ENCODE data around the gene TTLL11.

TTLL11 gene

DNA sequence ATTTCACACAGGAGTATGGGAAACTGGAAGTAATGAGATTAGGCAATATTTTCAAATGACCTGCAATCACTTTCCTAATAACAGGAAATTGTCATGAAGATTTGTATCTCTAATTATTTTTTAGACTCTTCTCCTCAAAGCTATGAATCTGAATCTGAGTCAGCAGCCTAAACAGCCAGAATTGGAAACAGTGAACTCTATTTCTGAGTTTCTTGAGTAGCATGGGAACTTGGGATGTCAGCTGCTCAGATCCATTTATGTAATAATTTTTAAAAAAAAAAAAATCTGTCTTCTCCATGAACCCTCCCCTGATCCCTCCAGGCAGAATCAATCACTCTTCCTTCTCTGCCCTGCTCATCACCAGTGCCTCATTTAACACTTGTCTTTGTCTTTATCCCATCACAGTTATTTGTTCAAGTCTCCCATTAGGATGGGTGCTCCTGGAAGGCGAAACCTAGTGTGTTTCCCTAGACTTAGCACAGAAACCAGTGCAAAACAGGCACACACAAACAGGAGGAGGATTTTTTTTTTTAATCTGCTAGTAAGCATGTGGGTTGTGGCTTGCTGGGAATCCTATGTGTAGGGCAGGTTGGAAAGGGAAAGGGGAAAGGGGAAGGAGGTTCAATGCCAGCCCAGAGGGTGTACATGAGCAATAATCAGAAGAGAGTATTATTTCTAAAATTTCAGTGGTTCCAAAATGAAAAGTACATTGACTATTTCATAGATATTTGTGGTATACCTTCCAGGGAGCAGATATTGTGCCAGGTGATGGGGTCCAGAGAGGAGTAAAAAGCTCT, 186.8 kb downstream of the TTLL11 start:
- H3K27ac ChIP-seq, result no peak overlapping the region

DNA sequence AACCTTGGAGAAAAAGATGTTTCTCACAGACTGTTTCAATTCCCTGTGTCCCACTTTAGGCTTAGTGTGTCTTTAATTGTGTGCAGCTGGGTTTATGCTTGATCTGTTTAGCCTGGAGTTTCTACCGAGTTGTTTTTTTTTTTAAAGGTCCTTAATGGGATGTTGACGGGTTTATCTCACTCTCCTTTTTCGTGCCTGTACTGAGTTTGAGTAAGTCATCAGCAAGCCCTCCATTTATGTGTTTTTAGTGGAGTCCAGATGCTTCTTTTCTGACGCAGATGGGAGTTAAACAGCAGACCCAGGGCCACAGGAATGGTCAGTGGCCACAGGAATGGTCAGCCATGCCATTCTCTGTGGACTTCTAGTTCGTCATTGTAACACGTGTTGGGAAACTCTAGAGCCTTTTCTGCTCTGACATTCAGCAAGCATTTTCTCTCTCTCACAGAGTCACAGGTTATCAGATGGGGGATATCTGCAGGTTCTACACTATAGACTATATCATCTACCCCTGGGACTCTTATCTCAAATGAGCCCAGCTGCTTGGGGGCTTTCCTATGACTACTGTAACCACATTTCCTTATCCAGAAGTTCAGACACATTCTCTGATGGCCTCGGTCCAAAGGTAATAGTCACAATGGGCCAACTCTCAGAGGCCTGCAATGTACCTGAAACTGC, 190.5 kb downstream of the TTLL11 start:
- H3K27ac ChIP-seq, result no peak overlapping the region
- TF ChIP-seq ZFX (IDR thresholded peaks at IDR 0.05; ENCODE audit: borderline replicate concordance), result no peak
- TF ChIP-seq, protein P1, sequence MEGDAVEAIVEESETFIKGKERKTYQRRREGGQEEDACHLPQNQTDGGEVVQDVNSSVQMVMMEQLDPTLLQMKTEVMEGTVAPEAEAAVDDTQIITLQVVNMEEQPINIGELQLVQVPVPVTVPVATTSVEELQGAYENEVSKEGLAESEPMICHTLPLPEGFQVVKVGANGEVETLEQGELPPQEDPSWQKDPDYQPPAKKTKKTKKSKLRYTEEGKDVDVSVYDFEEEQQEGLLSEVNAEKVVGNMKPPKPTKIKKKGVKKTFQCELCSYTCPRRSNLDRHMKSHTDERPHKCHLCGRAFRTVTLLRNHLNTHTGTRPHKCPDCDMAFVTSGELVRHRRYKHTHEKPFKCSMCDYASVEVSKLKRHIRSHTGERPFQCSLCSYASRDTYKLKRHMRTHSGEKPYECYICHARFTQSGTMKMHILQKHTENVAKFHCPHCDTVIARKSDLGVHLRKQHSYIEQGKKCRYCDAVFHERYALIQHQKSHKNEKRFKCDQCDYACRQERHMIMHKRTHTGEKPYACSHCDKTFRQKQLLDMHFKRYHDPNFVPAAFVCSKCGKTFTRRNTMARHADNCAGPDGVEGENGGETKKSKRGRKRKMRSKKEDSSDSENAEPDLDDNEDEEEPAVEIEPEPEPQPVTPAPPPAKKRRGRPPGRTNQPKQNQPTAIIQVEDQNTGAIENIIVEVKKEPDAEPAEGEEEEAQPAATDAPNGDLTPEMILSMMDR (IDR thresholded peaks at IDR 0.05), result no peak

More for the DNA sequence above, 186.8 kb downstream of the TTLL11 start:
- TF ChIP-seq, protein P1 (IDR thresholded peaks at IDR 0.05), result no peak
- TF ChIP-seq ZFX (IDR thresholded peaks at IDR 0.05; ENCODE audit: borderline replicate concordance), result no peak

DNA sequence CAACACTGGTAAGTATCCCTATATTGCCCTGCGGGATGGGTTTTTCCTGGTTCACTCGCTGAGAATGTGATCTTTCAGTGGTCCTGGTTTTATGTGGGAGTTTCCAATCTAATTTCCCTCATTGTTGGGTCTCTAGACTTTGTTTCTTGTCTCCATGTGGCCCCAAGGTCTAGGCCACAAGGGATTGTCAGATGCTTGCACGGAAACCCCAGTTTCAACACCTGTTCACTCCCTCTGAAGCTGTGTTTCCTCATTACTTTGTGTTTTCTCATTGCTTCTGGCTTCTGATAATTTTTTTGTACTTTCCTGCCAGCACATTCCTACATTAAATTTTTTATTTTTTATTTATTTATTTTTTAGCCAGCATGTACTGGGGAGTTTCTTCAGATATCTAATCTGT, 191.5 kb downstream of the TTLL11 start:
- no peak overlapping the region for H3K27ac ChIP-seq
- no peak for TF ChIP-seq ZFX (IDR thresholded peaks at IDR 0.05; ENCODE audit: borderline replicate concordance)
- TF ChIP-seq, protein P1 (IDR thresholded peaks at IDR 0.05), result no peak

DNA sequence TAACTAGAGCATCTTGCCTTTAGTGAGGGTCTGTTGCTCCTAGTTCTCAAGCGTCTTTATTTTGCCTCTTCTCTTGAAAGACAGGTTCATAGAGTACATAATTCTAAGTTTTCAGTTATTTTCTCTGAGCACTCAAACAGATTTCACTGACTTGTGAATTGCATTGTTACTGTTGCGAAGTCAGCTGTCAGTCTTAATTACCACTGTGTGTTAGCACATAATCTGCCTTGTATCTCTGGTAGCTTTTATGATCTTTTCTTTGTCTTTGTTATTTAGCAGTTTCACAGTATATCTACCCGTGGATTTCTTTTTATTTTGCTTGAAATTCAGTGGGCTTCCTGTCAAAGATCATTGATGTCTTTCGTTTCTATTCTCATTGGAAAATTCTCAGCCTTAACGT, 192.9 kb downstream of the TTLL11 start:
- TF ChIP-seq, protein P1 (IDR thresholded peaks at IDR 0.05), result no peak
- no peak for TF ChIP-seq ZFX (IDR thresholded peaks at IDR 0.05; ENCODE audit: borderline replicate concordance)

DNA sequence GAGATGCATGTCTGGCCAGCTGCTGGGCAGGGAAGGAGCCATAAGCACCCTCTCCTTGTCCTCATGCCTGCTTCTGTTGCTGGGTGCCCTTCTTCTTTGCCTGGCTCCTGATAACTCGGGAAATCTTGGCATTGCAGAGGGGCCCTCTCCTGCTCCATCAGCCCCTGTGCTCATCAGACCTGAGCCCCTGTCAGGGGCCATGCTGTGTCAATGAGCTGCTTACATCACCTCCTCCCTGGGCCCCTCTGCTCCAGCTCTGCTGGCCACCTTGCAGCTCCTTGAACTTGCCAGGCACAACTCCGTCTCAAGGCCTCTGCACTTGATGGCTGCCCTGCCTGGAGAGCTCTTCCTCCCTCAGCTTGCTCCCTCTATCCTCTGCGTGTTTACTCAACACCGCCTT, 194.3 kb downstream of the TTLL11 start:
- H3K27ac ChIP-seq, result no peak overlapping the region
- TF ChIP-seq, protein P1 (IDR thresholded peaks at IDR 0.05), result no peak
- no peak for TF ChIP-seq ZFX (IDR thresholded peaks at IDR 0.05; ENCODE audit: borderline replicate concordance)

More for the DNA sequence above, 192.9 kb downstream of the TTLL11 start:
- no peak overlapping the region for H3K27ac ChIP-seq

DNA sequence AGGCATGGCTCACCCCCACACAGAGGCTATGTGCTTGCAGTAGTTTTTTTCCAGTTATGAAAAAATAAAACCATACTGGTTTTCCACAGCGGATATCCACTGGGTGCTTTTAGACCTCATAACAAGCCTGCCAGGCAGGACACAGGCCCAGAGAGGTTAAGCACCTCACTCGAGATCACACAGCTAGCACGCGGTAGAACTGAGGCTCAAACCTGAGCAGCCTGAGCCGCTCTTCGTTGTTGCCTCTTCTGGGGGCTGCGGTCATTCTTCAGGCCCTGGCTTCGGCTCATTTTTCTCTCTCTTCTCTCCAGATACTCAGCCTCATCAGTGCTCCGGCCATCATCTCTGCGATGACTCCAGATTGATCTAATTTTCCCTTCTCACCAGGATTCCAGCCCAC, 196.0 kb downstream of the TTLL11 start:
- TF ChIP-seq, protein P1 (IDR thresholded peaks at IDR 0.05), result no peak
- TF ChIP-seq ZFX (IDR thresholded peaks at IDR 0.05; ENCODE audit: borderline replicate concordance), result no peak
- H3K27ac ChIP-seq, result no peak overlapping the region

DNA sequence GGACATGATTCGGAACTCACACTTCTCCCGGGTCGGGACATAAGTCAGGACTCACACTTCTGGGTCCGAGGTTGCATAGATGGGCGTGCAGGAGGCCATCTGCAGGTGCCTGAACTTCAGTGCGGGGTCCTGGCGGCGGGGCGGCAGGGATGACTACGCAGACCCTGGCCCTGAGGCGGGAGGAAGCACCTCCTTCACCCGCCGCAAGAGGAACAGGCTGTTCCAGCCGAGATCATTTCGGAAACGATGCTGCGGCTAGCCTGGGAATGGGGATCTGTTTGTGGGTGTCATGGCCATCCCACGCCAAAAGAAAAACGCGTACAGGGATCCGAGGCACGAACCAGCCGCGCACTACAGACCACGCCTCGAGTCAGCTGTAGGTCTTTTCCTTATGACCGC, 196.6 kb downstream of the TTLL11 start:
- TF ChIP-seq ZFX (IDR thresholded peaks at IDR 0.05; ENCODE audit: borderline replicate concordance), result no peak
- TF ChIP-seq, protein P1 (IDR thresholded peaks at IDR 0.05), result no peak
- H3K27ac ChIP-seq, result no peak overlapping the region

Measured in 22Rv1 (cell line).